Measurements from ENCODE around the gene CHCHD3.

GRCh38 chr7:132847376-132847775 lies 234.5 kb downstream of the CHCHD3 start:
- TF ChIP-seq CTCF (IDR thresholded peaks at IDR 0.05) (no peak), ZFX (IDR thresholded peaks at IDR 0.05; ENCODE audit: borderline replicate concordance) (no peak)

Measured in 22Rv1 (cell line).